GM23248 (cell line): Measurements from ENCODE around the gene HNRNPA2B1. TPM values are rescaled to one million over a fixed set of nuclear protein-coding genes. Genes with fewer than 3 reads are reported as not detected.
"Not testable (repeated sequence)": the region's sequence is repeated elsewhere in the genome, so short reads cannot be mapped to it uniquely, and the experiment has no call there.

Experiments
- DNase-seq: peaks from one replicate; pipeline ENCODE4 v3.0.0-alpha.2; 2015
- H2AFZ ChIP-seq: fragments of 200-600 bp; sonication (generic); 2 replicates; pipeline ENCODE4 v1.6.1; 2016; ENCODE audit warnings: antibody characterized with exemption
- H3F3A ChIP-seq: fragments of 200-600 bp; sonication (generic); 2 replicates; pipeline ENCODE4 v1.6.1; 2016; ENCODE audit warnings: mild to moderate bottlenecking, antibody characterized with exemption, mixed run types; ENCODE audit not compliant: insufficient read depth
- H3K27ac ChIP-seq: fragments of 200-600 bp; sonication (generic); 2 replicates; pipeline ENCODE4 v1.5.1; 2016; ENCODE audit warnings: mild to moderate bottlenecking
- H3K27me3 ChIP-seq: fragments of 200-600 bp; sonication (generic); replicated peaks from 2 replicates; pipeline ENCODE4 v1.6.1; 2016; ENCODE audit warnings: mild to moderate bottlenecking; ENCODE audit not compliant: insufficient read depth
- H3K36me3 ChIP-seq: fragments of 200-600 bp; sonication (generic); 2 replicates; pipeline ENCODE4 v1.6.1; 2016; ENCODE audit warnings: low read depth, mild to moderate bottlenecking
- H3K4me1 ChIP-seq: fragments of 200-600 bp; sonication (generic); 2 replicates; pipeline ENCODE4 v1.6.1; 2016; ENCODE audit warnings: mild to moderate bottlenecking; ENCODE audit not compliant: insufficient read depth
- H3K4me2 ChIP-seq: fragments of 200-600 bp; sonication (generic); one replicate; pipeline ENCODE4 v1.6.1; 2016; ENCODE audit warnings: mild to moderate bottlenecking; ENCODE audit not compliant: unreplicated experiment
- H3K4me3 ChIP-seq: fragments of 200-600 bp; sonication (generic); 2 replicates; pipeline ENCODE4 v1.5.1; 2016; ENCODE audit warnings: mild to moderate bottlenecking
- H3K79me2 ChIP-seq: fragments of 200-600 bp; sonication (generic); 2 replicates; pipeline ENCODE4 v1.6.1; 2016; ENCODE audit warnings: mild to moderate bottlenecking; ENCODE audit not compliant: insufficient read depth
- H3K9ac ChIP-seq: fragments of 200-600 bp; sonication (generic); 2 replicates; pipeline ENCODE4 v1.6.1; 2016; ENCODE audit warnings: mild to moderate bottlenecking
- H3K9me2 ChIP-seq: fragments of 200-600 bp; sonication (generic); 2 replicates; pipeline ENCODE4 v1.6.1; 2016; ENCODE audit warnings: mixed run types, mild to moderate bottlenecking, moderate library complexity; ENCODE audit not compliant: insufficient read depth
- H3K9me3 ChIP-seq: fragments of 200-600 bp; sonication (generic); one replicate; pipeline ENCODE4 v1.6.1; 2017; ENCODE audit warnings: low read depth
- H4K20me1 ChIP-seq: fragments of 200-600 bp; sonication (generic); 2 replicates; pipeline ENCODE4 v1.6.0; 2016; ENCODE audit not compliant: insufficient read depth
- EZH2 ChIP-seq: fragments of 200-600 bp; sonication (generic); IDR thresholded peaks from 2 replicates; pipeline ENCODE4 v1.6.1; 2018; ENCODE audit warnings: antibody characterized with exemption, mild to moderate bottlenecking; ENCODE audit not compliant: insufficient read depth, poor library complexity, severe bottlenecking
- EZH2phosphoT487 ChIP-seq: fragments of 200-600 bp; sonication (generic); IDR thresholded peaks from 2 replicates; pipeline ENCODE4 v1.6.1; 2018; ENCODE audit warnings: antibody characterized with exemption, moderate library complexity, mild to moderate bottlenecking, low read depth; ENCODE audit not compliant: insufficient read depth
- WGBS, 2 experiments: methylation state at CpG; one replicate each; pipeline ENCODE4 v1.1.6; 2015 to 2017; ENCODE audit warnings: low lambda C conversion rate in 2 of 2, low coverage in 1 of 2; ENCODE audit errors: missing lambda C conversion rate in 2 of 2; 5-methylcytosine and 5-hydroxymethylcytosine counted together
- in situ Hi-C: fragments of 300-500 bp; cut with MboI; formaldehyde crosslinking; loops from 2 replicates; pipeline ENCODE4 v1.15.0; 2020
- polyA plus RNA-seq: library from polyadenylated mRNA; unstranded; fragments of >200 nt; fragmentation: Nextera tagmentation; extraction: Ambion mirVana; gene quantifications from 2 replicates; pipeline ENCODE4 v1.2.1, GENCODE V29; 2016
- total RNA-seq: library from RNA; depleted of rRNA; stranded (reverse); fragments of >200 nt; shearing (Covaris generic); gene quantifications from 2 replicates; pipeline ENCODE4 v1.2.3, GENCODE V29; 2014

HNRNPA2B1 gene
- total and polyA plus RNA-seq, 2 experiments from 2014 or later: 134 to 529 TPM

- Histone ChIP-seq H2AFZ (no peak overlapping the region), H4K20me1 (0 out of 2 replicates have a peak, but pooled peaks cover 3% of the 10 kb centered on the region), H3K4me1 (0 out of 2 replicates have a peak, but pooled peaks cover 4% of the 10 kb centered on the region), H3F3A (peaks cover 63% of the 10 kb centered on the region), H3K9me2 (no peaks in the 10 kb centered on the region), H3K27me3 (no peaks in the 10 kb centered on the region), H3K9ac (no peak overlapping the region), H3K9me3 (no peaks in the 10 kb centered on the region), H3K27ac (no peak overlapping the region), H3K4me2 (no peak overlapping the region), H3K79me2 (no peaks in the 10 kb centered on the region), H3K36me3 (no peaks in the 10 kb centered on the region; the same call in 1 of the 2 replicates), H3K4me3 (no peak overlapping the region)
- in situ Hi-C loops: no loop called here
- TF ChIP-seq EZH2phosphoT487 (no peak), EZH2 (no peak)
- no peak for DNase-seq
- WGBS, 2 experiments: 52 to 54% methylated on average over 5 of the region's 5 CpGs
These were observed 19.8 kb downstream of the HNRNPA2B1 start for GRCh38 chr7:26180792-26181198.

- 0 out of 2 replicates have a peak, but pooled peaks cover 3% of the 10 kb centered on the region for H4K20me1 ChIP-seq
- no peaks in the 10 kb centered on the region for H3K36me3 ChIP-seq
- H3K9ac ChIP-seq: no peak overlapping the region
- H3K27ac ChIP-seq: no peak overlapping the region
- 54 to 61% methylated on average over 8 of the region's 8 CpGs for WGBS, 2 experiments
- TF ChIP-seq EZH2phosphoT487 (no peak), EZH2 (no peak)
- no peaks in the 10 kb centered on the region for H3K27me3 ChIP-seq
- H2AFZ ChIP-seq: no peak overlapping the region
- H3K79me2 ChIP-seq: no peaks in the 10 kb centered on the region
- H3K4me1 ChIP-seq: 0 out of 2 replicates have a peak, but pooled peaks cover 4% of the 10 kb centered on the region
- H3K9me3 ChIP-seq: no peaks in the 10 kb centered on the region
- H3K4me3 ChIP-seq: no peak overlapping the region
- no peak for DNase-seq
- in situ Hi-C loops: no loop called here
- H3K4me2 ChIP-seq: no peak overlapping the region
- no peaks in the 10 kb centered on the region for H3K9me2 ChIP-seq
- peaks cover 55% of the 10 kb centered on the region for H3F3A ChIP-seq
These were observed 20.6 kb downstream of the HNRNPA2B1 start for GRCh38 chr7:26179826-26180497.

GRCh38 chr7:26179422-26179821 is 21.1 kb downstream of the HNRNPA2B1 start:
- in situ Hi-C loops: no loop called here
- Histone ChIP-seq H3K79me2 (no peaks in the 10 kb centered on the region), H3K4me3 (no peak overlapping the region), H3K27me3 (no peaks in the 10 kb centered on the region), H3K9ac (no peak overlapping the region), H3K9me3 (no peaks in the 10 kb centered on the region), H2AFZ (no peak overlapping the region), H4K20me1 (0 out of 2 replicates have a peak, but pooled peaks cover 2% of the 10 kb centered on the region), H3K4me1 (0 out of 2 replicates have a peak, but pooled peaks cover 4% of the 10 kb centered on the region), H3K9me2 (no peaks in the 10 kb centered on the region), H3F3A (peaks cover 49% of the 10 kb centered on the region), H3K36me3 (no peaks in the 10 kb centered on the region), H3K27ac (no peak overlapping the region), H3K4me2 (no peak overlapping the region)
- no peak for DNase-seq
- WGBS, 2 experiments: 24 to 25% methylated on average over 5 of the region's 5 CpGs
- TF ChIP-seq EZH2phosphoT487: no peak
- no peak for TF ChIP-seq EZH2

- Histone ChIP-seq H3K27ac (no peak overlapping the region), H2AFZ (no peak overlapping the region), H3K36me3 (no peaks in the 10 kb centered on the region), H3K9ac (no peak overlapping the region), H3K27me3 (no peaks in the 10 kb centered on the region), H3K9me2 (no peaks in the 10 kb centered on the region), H4K20me1 (no peaks in the 10 kb centered on the region), H3K9me3 (no peaks in the 10 kb centered on the region), H3K79me2 (no peaks in the 10 kb centered on the region), H3K4me1 (0 out of 2 replicates have a peak, but pooled peaks cover 4% of the 10 kb centered on the region), H3K4me2 (no peak overlapping the region), H3F3A (peaks cover 39% of the 10 kb centered on the region), H3K4me3 (no peak overlapping the region)
- TF ChIP-seq EZH2: no peak
- TF ChIP-seq EZH2phosphoT487: no peak
- in situ Hi-C loops: no loop called here
- no peak for DNase-seq
- WGBS, 2 experiments: 75 to 80% methylated on average over 7 of the region's 7 CpGs
These were observed 22.1 kb downstream of the HNRNPA2B1 start for GRCh38 chr7:26178272-26178960.

- in situ Hi-C loops, H3K4me3 ChIP-seq, H3K79me2 ChIP-seq, H3K9ac ChIP-seq, DNase-seq, H4K20me1 ChIP-seq, H3K27me3 ChIP-seq, H3K36me3 ChIP-seq, H3K9me3 ChIP-seq, H3K4me2 ChIP-seq, H2AFZ ChIP-seq, H3K4me1 ChIP-seq, H3K9me2 ChIP-seq, H3K27ac ChIP-seq: not testable (repeated sequence)
- WGBS, 2 experiments: 89 to 91% methylated on average over 20 of the region's 20 CpGs
- peaks cover 28% of the 10 kb centered on the region for H3F3A ChIP-seq
These were observed 23.3 kb downstream of the HNRNPA2B1 start for GRCh38 chr7:26177269-26177668.

GRCh38 chr7:26176696-26177095 is 23.9 kb downstream of the HNRNPA2B1 start:
- H3K9ac ChIP-seq, H3K4me3 ChIP-seq, H3K4me1 ChIP-seq, H2AFZ ChIP-seq, H3K9me2 ChIP-seq, DNase-seq, H3K9me3 ChIP-seq, H3K36me3 ChIP-seq, H3K79me2 ChIP-seq, H3K27ac ChIP-seq, H4K20me1 ChIP-seq, H3K27me3 ChIP-seq, in situ Hi-C loops, H3K4me2 ChIP-seq: not testable (repeated sequence)
- peaks cover 22% of the 10 kb centered on the region for H3F3A ChIP-seq
- WGBS, 2 experiments: 80 to 86% methylated on average over 1 to 14 of the region's 26 CpGs
